Measurements from ENCODE around the gene ADCY5. TPM values are rescaled to one million over a fixed set of nuclear protein-coding genes. Genes with fewer than 3 reads are reported as not detected.

ADCY5 gene
- total RNA-seq, 2 donors from 2014 or later, result 105 to 163 TPM

- Histone ChIP-seq H3K36me3 (peaks cover 69% of the 10 kb centered on the region), H3K4me1 (peaks cover 0 to 16% of the 10 kb centered on the region in 2 donors), H3K27me3 (no peaks in the 10 kb centered on the region), H3K9me3 (no peaks in the 10 kb centered on the region), H3K4me3 (no peak overlapping the region), H3K27ac (peak overlapping the region; percentile 52 to 62)
- DNase-seq (ENCODE audit: low spot score), result no peak
- TF ChIP-seq CTCF (IDR thresholded peaks at IDR 0.05), result no peak
These were observed 128.7 kb downstream of the ADCY5 start for GRCh38 chr3:123320221-123320620.

- Histone ChIP-seq H3K36me3 (peaks cover 69% of the 10 kb centered on the region), H3K27ac (peak overlapping the region; percentile 52 to 62), H3K4me1 (peaks cover 0 to 16% of the 10 kb centered on the region in 2 donors)
These were observed 129.1 kb downstream of the ADCY5 start for GRCh38 chr3:123319760-123320159.

GRCh38 chr3:123318374-123318773 lies 130.5 kb downstream of the ADCY5 start:
- Histone ChIP-seq H3K27ac (peak overlapping the region in 1 of 2 donors; percentile 52), H3K4me1 (peaks cover 0 to 27% of the 10 kb centered on the region in 2 donors), H3K9me3 (no peaks in the 10 kb centered on the region), H3K4me3 (no peak overlapping the region), H3K27me3 (no peaks in the 10 kb centered on the region), H3K36me3 (peaks cover 58% of the 10 kb centered on the region)
- no peak for DNase-seq (ENCODE audit: low spot score)
- TF ChIP-seq CTCF (IDR thresholded peaks at IDR 0.05), result no peak

More at GRCh38 chr3:123319760-123320159, 129.1 kb downstream of the ADCY5 start:
- Histone ChIP-seq H3K9me3 (no peaks in the 10 kb centered on the region), H3K27me3 (no peaks in the 10 kb centered on the region), H3K4me3 (no peak overlapping the region)
- TF ChIP-seq CTCF (IDR thresholded peaks at IDR 0.05), result no peak
- DNase-seq (ENCODE audit: low spot score), result no peak

GRCh38 chr3:123317716-123318115 lies 131.2 kb downstream of the ADCY5 start:
- Histone ChIP-seq H3K9me3 (no peaks in the 10 kb centered on the region), H3K27ac (no peak overlapping the region), H3K4me1 (peaks cover 0 to 27% of the 10 kb centered on the region in 2 donors), H3K36me3 (peaks cover 60% of the 10 kb centered on the region), H3K4me3 (no peak overlapping the region), H3K27me3 (no peaks in the 10 kb centered on the region)
- no peak for DNase-seq (ENCODE audit: low spot score)
- TF ChIP-seq CTCF (IDR thresholded peaks at IDR 0.05), result no peak

GRCh38 chr3:123315271-123315595 lies 133.7 kb downstream of the ADCY5 start:
- Histone ChIP-seq H3K9me3 (no peaks in the 10 kb centered on the region), H3K27me3 (no peaks in the 10 kb centered on the region), H3K36me3 (peaks cover 55% of the 10 kb centered on the region), H3K4me3 (no peak overlapping the region), H3K27ac (peak overlapping the region in 1 of 2 donors; percentile 59), H3K4me1 (peaks cover 0 to 27% of the 10 kb centered on the region in 2 donors)
- TF ChIP-seq CTCF (IDR thresholded peaks at IDR 0.05), result no peak
- DNase-seq (ENCODE audit: low spot score), result no peak

All from right atrium auricular region (tissue), 2 donors.